Neural progenitor cell (in vitro differentiated cells): ENCODE results near the gene NCKAP5. TPM values are rescaled to one million over a fixed set of nuclear protein-coding genes. Genes with fewer than 3 reads are reported as not detected.

Experiments used
- DNase-seq: peaks from one replicate; pipeline ENCODE4 v3.0.0-alpha.2; 2016; ENCODE audit warnings: low spot score
- H2AFZ ChIP-seq: fragments of 200-600 bp; sonication (generic); replicated peaks from 2 replicates; pipeline ENCODE4 v1.6.1; 2016; ENCODE audit warnings: antibody characterized with exemption
- H3F3A ChIP-seq: fragments of 200-600 bp; sonication (generic); 2 replicates; pipeline ENCODE4 v1.6.1; 2016; ENCODE audit warnings: antibody characterized with exemption, low read depth
- H3K27ac ChIP-seq: fragments of 200-600 bp; sonication (generic); 2 replicates; pipeline ENCODE4 v1.5.1; 2016; ENCODE audit warnings: mild to moderate bottlenecking
- H3K27me3 ChIP-seq: fragments of 200-600 bp; sonication (generic); 2 replicates; pipeline ENCODE4 v1.6.1; 2016; ENCODE audit warnings: mild to moderate bottlenecking, moderate library complexity
- H3K36me3 ChIP-seq: fragments of 200-600 bp; sonication (generic); 2 replicates; pipeline ENCODE4 v1.5.1; 2016
- H3K4me1 ChIP-seq: fragments of 200-600 bp; sonication (generic); 2 replicates; pipeline ENCODE4 v1.6.1; 2016; ENCODE audit warnings: mixed run types
- H3K4me2 ChIP-seq: fragments of 200-600 bp; sonication (generic); 2 replicates; pipeline ENCODE4 v1.6.1; 2016
- H3K4me3 ChIP-seq: fragments of 200-600 bp; sonication (generic); 2 replicates; pipeline ENCODE4 v1.5.1; 2016
- H3K79me2 ChIP-seq: fragments of 200-600 bp; sonication (generic); 2 replicates; pipeline ENCODE4 v1.6.1; 2016; ENCODE audit warnings: low read depth
- H3K9ac ChIP-seq: fragments of 200-600 bp; sonication (generic); 2 replicates; pipeline ENCODE4 v1.6.1; 2016
- H3K9me3 ChIP-seq: fragments of 200-600 bp; sonication (generic); 2 replicates; pipeline ENCODE4 v1.5.1; 2016; ENCODE audit warnings: low read depth
- H4K20me1 ChIP-seq: fragments of 200-600 bp; sonication (generic); 2 replicates; pipeline ENCODE4 v1.6.1; 2016; ENCODE audit warnings: low read depth
- H3K27ac Mint-ChIP-seq: 3 replicates; pipeline ENCODE4 v1.8.0; 2021; ENCODE audit warnings: mixed read lengths
- H3K27me3 Mint-ChIP-seq: 2 replicates; pipeline ENCODE4 v1.8.0; 2022; ENCODE audit warnings: low read depth, mild to moderate bottlenecking, inconsistent platforms, moderate library complexity, mixed read lengths; ENCODE audit not compliant: insufficient read depth
- H3K36me3 Mint-ChIP-seq: 3 replicates; pipeline ENCODE4 v1.8.0; 2021; ENCODE audit warnings: mixed read lengths
- H3K4me1 Mint-ChIP-seq: 3 replicates; pipeline ENCODE4 v1.8.0; 2021; ENCODE audit warnings: mixed read lengths
- H3K4me3 Mint-ChIP-seq: 3 replicates; pipeline ENCODE4 v1.8.0; 2021; ENCODE audit warnings: mild to moderate bottlenecking, moderate library complexity, mixed read lengths
- H3K9me3 Mint-ChIP-seq: 3 replicates; pipeline ENCODE4 v1.8.0; 2020; ENCODE audit warnings: mixed read lengths
- EZH2 ChIP-seq: fragments of 200-600 bp; sonication (generic); IDR thresholded peaks from 2 replicates; pipeline ENCODE4 v1.6.1; 2017; ENCODE audit warnings: antibody characterized with exemption, mild to moderate bottlenecking, moderate library complexity
- EZH2phosphoT487 ChIP-seq: fragments of 200-600 bp; sonication (generic); IDR thresholded peaks from 2 replicates; pipeline ENCODE4 v1.6.1; 2017; ENCODE audit warnings: antibody characterized with exemption
- total RNA-seq: library from RNA; depleted of rRNA; stranded (reverse); fragments of >200 nt; gene quantifications from 2 replicates; pipeline ENCODE4 v1.2.3, GENCODE V29; 2015; ENCODE audit warnings: low replicate concordance
- TF ChIP-seq, protein P1 (sequence below): fragments of 200-600 bp; sonication (generic); IDR thresholded peaks from 2 replicates; pipeline ENCODE4 v1.5.1; 2017; ENCODE audit warnings: antibody characterized with exemption, mild to moderate bottlenecking

Gene NCKAP5
- total RNA-seq, 1 donor from 2014 or later, result 0.47 TPM

DNA sequence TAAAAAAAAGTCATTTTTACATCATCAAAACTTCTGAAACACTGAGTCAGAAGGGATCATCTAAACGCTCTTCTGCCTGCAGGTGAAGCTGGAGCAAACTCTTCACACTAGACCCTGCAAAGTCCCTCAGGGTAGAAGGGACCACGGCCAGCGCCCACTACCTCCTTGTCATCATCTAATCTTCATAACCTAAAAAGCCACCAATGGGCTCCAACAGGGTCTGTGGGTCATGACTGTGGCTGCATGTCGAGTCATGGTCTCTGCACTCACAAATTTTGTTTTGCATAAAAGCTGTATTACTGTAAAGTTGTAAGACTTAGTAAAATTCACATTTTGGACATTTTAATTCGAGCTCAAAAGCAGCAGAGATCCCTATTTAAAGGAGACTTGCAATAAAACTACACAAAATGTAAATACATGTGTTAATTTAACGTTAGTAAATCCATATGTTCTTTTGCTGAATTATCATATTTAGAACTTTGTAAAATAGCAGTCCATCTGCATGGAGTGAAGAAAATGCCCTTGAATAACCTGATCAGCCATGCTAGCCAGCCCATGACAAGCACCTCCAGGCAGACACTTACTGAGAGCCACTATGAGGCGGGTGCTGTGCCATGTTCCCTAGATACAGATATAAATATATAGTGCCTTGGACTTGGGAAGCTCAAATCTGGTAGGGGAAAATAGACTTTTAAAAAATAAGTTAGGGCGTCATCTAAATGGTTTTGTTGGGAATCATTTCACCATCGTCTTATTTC is 461.0 kb downstream of the NCKAP5 start:
- Histone ChIP-seq H3K4me3 (no peak overlapping the region), H3K4me2 (no peak overlapping the region), H4K20me1 (no peaks in the 10 kb centered on the region), H3F3A (no peaks in the 10 kb centered on the region), H2AFZ (no peak overlapping the region), H3K36me3 (no peaks in the 10 kb centered on the region), H3K4me1 (no peaks in the 10 kb centered on the region), H3K9me3 (no peaks in the 10 kb centered on the region), H3K9ac (no peak overlapping the region), H3K27ac (no peak overlapping the region), H3K79me2 (no peaks in the 10 kb centered on the region), H3K27me3 (no peaks in the 10 kb centered on the region)
- no peak overlapping the region for H3K27ac Mint-ChIP-seq
- H3K4me1 Mint-ChIP-seq, result no peaks in the 10 kb centered on the region
- no peaks in the 10 kb centered on the region for H3K27me3 Mint-ChIP-seq
- no peak for DNase-seq
- TF ChIP-seq EZH2phosphoT487, result no peak
- TF ChIP-seq, protein P1, sequence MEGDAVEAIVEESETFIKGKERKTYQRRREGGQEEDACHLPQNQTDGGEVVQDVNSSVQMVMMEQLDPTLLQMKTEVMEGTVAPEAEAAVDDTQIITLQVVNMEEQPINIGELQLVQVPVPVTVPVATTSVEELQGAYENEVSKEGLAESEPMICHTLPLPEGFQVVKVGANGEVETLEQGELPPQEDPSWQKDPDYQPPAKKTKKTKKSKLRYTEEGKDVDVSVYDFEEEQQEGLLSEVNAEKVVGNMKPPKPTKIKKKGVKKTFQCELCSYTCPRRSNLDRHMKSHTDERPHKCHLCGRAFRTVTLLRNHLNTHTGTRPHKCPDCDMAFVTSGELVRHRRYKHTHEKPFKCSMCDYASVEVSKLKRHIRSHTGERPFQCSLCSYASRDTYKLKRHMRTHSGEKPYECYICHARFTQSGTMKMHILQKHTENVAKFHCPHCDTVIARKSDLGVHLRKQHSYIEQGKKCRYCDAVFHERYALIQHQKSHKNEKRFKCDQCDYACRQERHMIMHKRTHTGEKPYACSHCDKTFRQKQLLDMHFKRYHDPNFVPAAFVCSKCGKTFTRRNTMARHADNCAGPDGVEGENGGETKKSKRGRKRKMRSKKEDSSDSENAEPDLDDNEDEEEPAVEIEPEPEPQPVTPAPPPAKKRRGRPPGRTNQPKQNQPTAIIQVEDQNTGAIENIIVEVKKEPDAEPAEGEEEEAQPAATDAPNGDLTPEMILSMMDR, result no peak
- no peak for TF ChIP-seq EZH2
- peaks cover 3% of the 10 kb centered on the region for H3K36me3 Mint-ChIP-seq
- H3K4me3 Mint-ChIP-seq, result no peak overlapping the region
- no peaks in the 10 kb centered on the region for H3K9me3 Mint-ChIP-seq

DNA sequence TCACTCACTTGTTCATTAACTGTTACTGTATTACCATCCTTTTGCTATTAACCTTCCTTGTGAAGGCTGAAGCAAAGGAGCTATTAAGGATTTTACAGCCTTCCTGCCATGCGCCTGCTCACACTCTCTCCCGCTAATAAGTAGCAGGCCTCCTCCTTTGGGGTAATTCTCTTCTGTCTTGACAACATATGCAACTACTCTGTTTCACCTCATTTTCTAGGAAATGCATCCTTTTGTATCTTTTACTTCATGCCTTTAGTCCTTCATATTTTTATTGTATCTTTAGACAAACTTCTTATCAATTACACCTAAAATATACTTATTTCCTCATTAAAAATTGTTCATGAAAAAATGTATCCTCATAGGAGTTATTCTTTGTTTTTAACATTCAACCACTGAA is 463.4 kb downstream of the NCKAP5 start:
- Mint-ChIP-seq H3K9me3 (no peaks in the 10 kb centered on the region), H3K4me1 (no peaks in the 10 kb centered on the region), H3K27ac (no peak overlapping the region), H3K36me3 (peaks cover 8% of the 10 kb centered on the region), H3K27me3 (no peaks in the 10 kb centered on the region), H3K4me3 (no peak overlapping the region)
- no peak overlapping the region for H3K9ac ChIP-seq
- no peak overlapping the region for H3K4me2 ChIP-seq
- H3K27me3 ChIP-seq, result no peaks in the 10 kb centered on the region
- no peak overlapping the region for H2AFZ ChIP-seq
- H3K27ac ChIP-seq, result no peak overlapping the region
- H3K4me1 ChIP-seq, result no peaks in the 10 kb centered on the region
- no peaks in the 10 kb centered on the region for H3K9me3 ChIP-seq
- H3K79me2 ChIP-seq, result no peaks in the 10 kb centered on the region
- H4K20me1 ChIP-seq, result no peaks in the 10 kb centered on the region
- DNase-seq, result no peak
- H3K36me3 ChIP-seq, result no peaks in the 10 kb centered on the region
- H3K4me3 ChIP-seq, result no peak overlapping the region
- H3F3A ChIP-seq, result no peaks in the 10 kb centered on the region
- TF ChIP-seq EZH2 (no peak), EZH2phosphoT487 (no peak)
- TF ChIP-seq, protein P1, result no peak

DNA sequence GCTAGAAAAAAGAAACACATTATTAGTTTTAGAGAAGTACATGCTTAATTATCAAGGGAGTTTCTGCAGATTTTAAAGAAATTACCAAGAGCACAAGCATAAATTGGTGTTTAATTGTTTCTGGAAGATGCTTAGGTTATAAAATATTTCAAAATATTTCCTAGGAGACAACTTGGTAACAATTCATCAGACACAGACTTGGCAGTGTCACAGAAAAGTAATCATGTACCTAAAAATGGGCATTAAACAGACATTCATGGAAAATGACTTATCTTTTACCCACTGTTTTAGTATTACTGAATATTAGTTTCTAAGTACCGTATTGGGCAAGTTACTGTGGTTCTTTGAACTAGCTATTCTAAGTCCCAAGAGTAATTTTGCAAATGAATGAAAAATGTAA is 469.5 kb downstream of the NCKAP5 start:
- H3K9ac ChIP-seq, result no peak overlapping the region
- no peaks in the 10 kb centered on the region for H3K9me3 ChIP-seq
- H4K20me1 ChIP-seq, result no peaks in the 10 kb centered on the region
- no peaks in the 10 kb centered on the region for H3K27me3 Mint-ChIP-seq
- peaks cover 11% of the 10 kb centered on the region for H3K36me3 Mint-ChIP-seq
- H3K4me3 Mint-ChIP-seq, result no peak overlapping the region
- H2AFZ ChIP-seq, result no peak overlapping the region
- no peaks in the 10 kb centered on the region for H3K4me1 Mint-ChIP-seq
- H3F3A ChIP-seq, result no peaks in the 10 kb centered on the region
- H3K4me1 ChIP-seq, result no peaks in the 10 kb centered on the region
- no peak overlapping the region for H3K4me2 ChIP-seq
- DNase-seq, result no peak
- H3K27ac ChIP-seq, result no peak overlapping the region
- H3K79me2 ChIP-seq, result no peaks in the 10 kb centered on the region
- no peaks in the 10 kb centered on the region for H3K36me3 ChIP-seq
- no peak for TF ChIP-seq EZH2
- TF ChIP-seq EZH2phosphoT487, result no peak
- TF ChIP-seq, protein P1, result no peak
- H3K4me3 ChIP-seq, result no peak overlapping the region
- H3K27ac Mint-ChIP-seq, result no peak overlapping the region
- H3K27me3 ChIP-seq, result no peaks in the 10 kb centered on the region
- H3K9me3 Mint-ChIP-seq, result no peaks in the 10 kb centered on the region
